K562 (cell line): ENCODE results near the gene ZBTB8A. TPM values are rescaled to one million over a fixed set of nuclear protein-coding genes. Genes with fewer than 3 reads are reported as not detected.

Source experiments
- HOMEZ ChIP-seq: fragments of 250-450 bp; sonication (Bioruptor Pico); IDR thresholded peaks from 2 replicates; pipeline ENCODE4 v1.4.0; 2020; ENCODE audit warnings: mild to moderate bottlenecking, moderate library complexity
- MTF1 ChIP-seq: fragments of 250-450 bp; sonication (Bioruptor Pico); IDR thresholded peaks from 2 replicates; pipeline ENCODE4 v1.9.0; 2021; ENCODE audit warnings: moderate library complexity, mild to moderate bottlenecking, inconsistent platforms, borderline replicate concordance
- PML ChIP-seq: IDR thresholded peaks from 2 replicates; pipeline ENCODE4 v1.6.1; 2012; ENCODE audit warnings: low read length, inconsistent platforms
- PRDM10 ChIP-seq: fragments of 450-650 bp; IDR thresholded peaks from 2 replicates; pipeline ENCODE4 v1.6.1; 2018; ENCODE audit not compliant: partially characterized antibody
- PRMT5 ChIP-seq: sonication (generic); formaldehyde crosslinking; IDR thresholded peaks from 2 replicates; pipeline ENCODE4 v1.5.0; 2020; ENCODE audit warnings: missing genetic modification reagents
- RREB1 ChIP-seq: fragments of 250-450 bp; sonication (Bioruptor Pico); IDR thresholded peaks from 2 replicates; pipeline ENCODE4 v1.4.0; 2020
- SLC30A9 ChIP-seq: fragments of 250-450 bp; sonication (Bioruptor Pico); IDR thresholded peaks from 2 replicates; pipeline ENCODE4 v1.8.0; 2022; ENCODE audit warnings: mild to moderate bottlenecking, moderate library complexity
- ZBTB1 ChIP-seq: sonication (generic); formaldehyde crosslinking; IDR thresholded peaks from 2 replicates; pipeline ENCODE4 v1.8.1; 2023; ENCODE audit warnings: missing genetic modification reagents, low read depth, mild to moderate bottlenecking, borderline replicate concordance
- ZFX ChIP-seq: sonication (generic); formaldehyde crosslinking; IDR thresholded peaks from 2 replicates; pipeline ENCODE4 v1.8.0; 2022; ENCODE audit warnings: mild to moderate bottlenecking, missing genetic modification reagents, moderate library complexity
- ZKSCAN3 ChIP-seq: fragments of 250-450 bp; sonication (Bioruptor Pico); IDR thresholded peaks from 2 replicates; pipeline ENCODE4 v1.4.0; 2020
- polyA plus RNA-seq, 8 experiments: library from polyadenylated mRNA; depleted of rRNA in 4 of 8; stranded (reverse) in 5 of 8; unstranded in 3 of 8; fragments of >200 nt; fragmentation: Nextera tagmentation in 2 of 8; fragmentation: Illumina TruSeq in 1 of 8; extraction: Ambion mirVana in 2 of 8; extraction: Trizol in 1 of 8; gene quantifications; 2 replicates each; pipeline versions ENCODE4 v1.2.1 to v1.2.3, GENCODE V29; 2011 to 2014; ENCODE audit warnings: inconsistent platforms in 1 of 8, missing spikeins in 1 of 8
- total RNA-seq, 7 experiments: library from RNA; depleted of rRNA in 6 of 7; stranded (reverse); fragments of >200 nt in 6 of 7; fragmentation: Illumina TruSeq in 2 of 7; extraction: Trizol in 2 of 7; gene quantifications; 2 replicates each; pipeline versions ENCODE4 v1.2.1 to v1.2.3, GENCODE V29; 2011 to 2021; ENCODE audit warnings: low replicate concordance in 1 of 7
- TF ChIP-seq, protein P1 (sequence below): fragments of 450-650 bp; formaldehyde crosslinking; conservative IDR thresholded peaks from 2 replicates; pipeline ENCODE4 v1.4.0; 2022; ENCODE audit warnings: mild to moderate bottlenecking, missing genetic modification characterization
- TF ChIP-seq, protein P2 (sequence below): sonication (generic); formaldehyde crosslinking; IDR thresholded peaks from 2 replicates; pipeline ENCODE4 v1.8.0; 2022; ENCODE audit warnings: missing genetic modification reagents, mild to moderate bottlenecking, borderline replicate concordance

ZBTB8A gene
- total and polyA plus RNA-seq, 9 of the 15 experiments (the other 6 are each of a cell fraction or from before 2014, with no cell fraction given) = 0.01 to 0.64 (median 0.09) TPM

- TF ChIP-seq RREB1 (CRISPR knock-in tag) (peak; percentile 41; the same call in 1 of the 2 replicates), ZKSCAN3 (no peak), PRDM10 (peak; percentile 82), SLC30A9 (no peak), ZBTB1 (peak; percentile 39; the same call in 1 of the 2 replicates), ZFX (peak; percentile 86), PRMT5 (CRISPR knock-in tag) (0 out of 2 replicates have a peak, but pooled peaks have one; percentile 1), MTF1 (0 out of 2 replicates have a peak, but pooled peaks have one; percentile 43), PML (no peak), HOMEZ (CRISPR knock-in tag) (0 out of 2 replicates have a peak, but pooled peaks have one; percentile 74)
- TF ChIP-seq, protein P1, sequence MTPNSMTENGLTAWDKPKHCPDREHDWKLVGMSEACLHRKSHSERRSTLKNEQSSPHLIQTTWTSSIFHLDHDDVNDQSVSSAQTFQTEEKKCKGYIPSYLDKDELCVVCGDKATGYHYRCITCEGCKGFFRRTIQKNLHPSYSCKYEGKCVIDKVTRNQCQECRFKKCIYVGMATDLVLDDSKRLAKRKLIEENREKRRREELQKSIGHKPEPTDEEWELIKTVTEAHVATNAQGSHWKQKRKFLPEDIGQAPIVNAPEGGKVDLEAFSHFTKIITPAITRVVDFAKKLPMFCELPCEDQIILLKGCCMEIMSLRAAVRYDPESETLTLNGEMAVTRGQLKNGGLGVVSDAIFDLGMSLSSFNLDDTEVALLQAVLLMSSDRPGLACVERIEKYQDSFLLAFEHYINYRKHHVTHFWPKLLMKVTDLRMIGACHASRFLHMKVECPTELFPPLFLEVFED = peak; percentile 63; the same call in 1 of the 2 replicates
- TF ChIP-seq, protein P2, sequence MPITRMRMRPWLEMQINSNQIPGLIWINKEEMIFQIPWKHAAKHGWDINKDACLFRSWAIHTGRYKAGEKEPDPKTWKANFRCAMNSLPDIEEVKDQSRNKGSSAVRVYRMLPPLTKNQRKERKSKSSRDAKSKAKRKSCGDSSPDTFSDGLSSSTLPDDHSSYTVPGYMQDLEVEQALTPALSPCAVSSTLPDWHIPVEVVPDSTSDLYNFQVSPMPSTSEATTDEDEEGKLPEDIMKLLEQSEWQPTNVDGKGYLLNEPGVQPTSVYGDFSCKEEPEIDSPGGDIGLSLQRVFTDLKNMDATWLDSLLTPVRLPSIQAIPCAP (CRISPR knock-in tag) = peak; percentile 76; the same call in 1 of the 2 replicates
Observed at GRCh38 chr1:32651461-32652073, 112.3 kb downstream of the ZBTB8A start (continued).
